C4-2B (cell line): ENCODE measurements around the gene FAT2.

Experiments
- H3K27ac ChIP-seq: fragments of 450-650 bp; 2 replicates; pipeline ENCODE4 v1.5.1; 2017
- CTCF ChIP-seq: fragments of 450-650 bp; conservative IDR thresholded peaks from 2 replicates; pipeline ENCODE4 v1.5.1; 2017; ENCODE audit warnings: mild to moderate bottlenecking
- ZFX ChIP-seq: fragments of 450-650 bp; IDR thresholded peaks from 2 replicates; pipeline ENCODE4 v1.6.1; 2017

Gene FAT2

GRCh38 chr5:151612689-151613427, 21.7 kb upstream of the FAT2 start:
- no peak for TF ChIP-seq CTCF
- no peak for TF ChIP-seq ZFX
- no peak overlapping the region for H3K27ac ChIP-seq

DNA sequence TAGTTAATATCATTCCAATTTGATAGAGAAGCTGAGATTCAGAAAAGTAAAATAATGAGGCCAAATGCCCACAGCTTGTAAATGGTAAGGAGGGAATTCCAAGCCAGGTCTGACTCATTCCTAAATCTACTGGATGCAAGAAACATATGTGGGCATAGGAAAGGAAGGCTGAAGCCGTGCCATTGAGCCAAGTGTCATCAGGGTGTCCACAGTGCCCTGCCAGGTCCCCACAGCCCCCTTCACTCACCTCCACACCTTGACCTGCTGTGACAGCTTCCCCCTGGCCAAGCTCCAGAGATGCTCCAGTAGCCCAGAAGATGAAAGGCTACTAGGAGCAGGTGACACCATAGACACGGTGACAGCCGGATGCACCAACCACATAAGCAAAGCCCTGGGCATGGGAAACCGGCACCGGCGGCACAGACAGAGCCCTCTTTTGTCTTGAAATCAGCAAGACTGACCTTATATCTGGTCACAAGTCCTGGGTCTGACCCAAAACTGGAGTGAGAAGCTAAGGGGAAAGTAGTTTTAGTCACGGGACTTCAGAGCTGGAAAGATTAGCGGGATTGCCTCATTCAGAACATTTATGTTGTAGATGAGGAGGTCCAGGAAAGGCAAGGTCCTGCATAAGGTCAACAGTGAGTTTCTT, 20.1 kb upstream of the FAT2 start:
- H3K27ac ChIP-seq, result no peak overlapping the region
- no peak for TF ChIP-seq ZFX
- no peak for TF ChIP-seq CTCF

DNA sequence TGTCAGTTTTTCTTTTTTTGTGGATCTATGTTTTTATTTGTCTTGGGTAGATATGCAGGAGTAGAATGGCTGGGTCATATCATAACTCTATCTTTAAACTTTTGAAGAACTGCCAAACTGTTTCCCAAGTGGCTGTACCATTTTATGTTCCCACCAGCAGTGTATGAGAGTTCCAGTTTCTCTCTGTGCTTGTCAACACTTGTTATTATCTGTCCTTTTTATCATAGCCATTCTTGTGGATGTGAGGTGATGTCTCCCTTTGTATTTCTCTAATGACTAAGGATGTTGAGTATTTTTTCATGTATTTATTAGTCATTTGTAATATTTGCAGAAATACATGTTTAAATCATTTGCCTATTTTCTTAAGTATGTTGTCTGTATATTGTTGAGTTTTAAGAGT, 17.4 kb upstream of the FAT2 start:
- no peak overlapping the region for H3K27ac ChIP-seq
- no peak for TF ChIP-seq CTCF

- H3K27ac ChIP-seq, result no peak overlapping the region
- TF ChIP-seq ZFX (no peak), CTCF (no peak)
Measured at GRCh38 chr5:151607304-151607703, 16.2 kb upstream of the FAT2 start.

GRCh38 chr5:151605559-151605958, 14.4 kb upstream of the FAT2 start:
- no peak overlapping the region for H3K27ac ChIP-seq
- no peak for TF ChIP-seq ZFX
- no peak for TF ChIP-seq CTCF

DNA sequence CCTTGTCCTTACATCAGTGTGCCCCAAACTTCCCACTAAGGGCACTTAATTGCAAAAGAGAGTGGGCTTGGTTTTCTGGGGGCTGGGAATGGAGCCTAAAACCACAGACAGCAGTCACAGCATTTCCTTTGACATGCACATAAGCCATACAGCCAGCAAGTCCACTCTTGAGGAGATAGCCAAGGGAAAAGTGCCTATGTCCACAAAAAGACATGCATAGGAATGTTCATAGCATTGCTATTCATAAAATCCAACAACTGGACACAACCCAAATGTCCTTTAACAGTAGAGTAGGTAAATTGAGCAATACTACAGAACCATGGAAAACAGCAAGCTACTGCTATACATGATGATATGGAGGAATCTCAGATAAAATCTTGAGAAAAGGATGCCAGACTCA, 11.7 kb upstream of the FAT2 start:
- no peak overlapping the region for H3K27ac ChIP-seq
- TF ChIP-seq CTCF (no peak), ZFX (no peak)

GRCh38 chr5:151601391-151601790, 10.3 kb upstream of the FAT2 start:
- no peak overlapping the region for H3K27ac ChIP-seq
- TF ChIP-seq ZFX, result no peak
- TF ChIP-seq CTCF, result no peak
